Ishikawa (cell line): ENCODE results near the gene LRRC40.

Experiments
- CEBPB ChIP-seq: IDR thresholded peaks from 2 replicates; pipeline ENCODE4 v1.6.1; 2012
- CREB1 ChIP-seq: IDR thresholded peaks from 2 replicates; pipeline ENCODE4 v1.6.1; 2012; ENCODE audit warnings: low read depth
- EGR1 ChIP-seq: IDR thresholded peaks from 2 replicates; pipeline ENCODE4 v1.6.1; 2012
- EP300 ChIP-seq: IDR thresholded peaks from 2 replicates; pipeline ENCODE4 v1.6.1; 2012; ENCODE audit warnings: borderline replicate concordance
- FOXM1 ChIP-seq: IDR thresholded peaks from 2 replicates; pipeline ENCODE4 v1.6.1; 2012; ENCODE audit warnings: low read depth, borderline replicate concordance
- MAX ChIP-seq: IDR thresholded peaks from 2 replicates; pipeline ENCODE4 v1.6.1; 2012
- NFIC ChIP-seq: IDR thresholded peaks from 2 replicates; pipeline ENCODE4 v1.6.1; 2012
- RAD21 ChIP-seq: IDR thresholded peaks from 2 replicates; pipeline ENCODE4 v1.6.1; 2012; ENCODE audit warnings: low read depth
- TAF1 ChIP-seq: IDR thresholded peaks from 2 replicates; pipeline ENCODE4 v1.6.1; 2012; ENCODE audit warnings: low read depth, mild to moderate bottlenecking
- TCF12 ChIP-seq: IDR thresholded peaks from 2 replicates; pipeline ENCODE4 v1.6.1; 2012; ENCODE audit warnings: low read depth
- TEAD4 ChIP-seq: IDR thresholded peaks from 2 replicates; pipeline ENCODE4 v1.6.1; 2012
- YY1 ChIP-seq: IDR thresholded peaks from 2 replicates; pipeline ENCODE4 v1.6.1; 2012; ENCODE audit warnings: low read depth
- TF ChIP-seq, protein P1 (sequence below): IDR thresholded peaks from 2 replicates; pipeline ENCODE4 v1.6.1; 2012
- TF ChIP-seq, protein P2 (sequence below): IDR thresholded peaks from 2 replicates; pipeline ENCODE4 v1.6.1; 2012; ENCODE audit warnings: low read depth, mild to moderate bottlenecking

The LRRC40 gene

DNA sequence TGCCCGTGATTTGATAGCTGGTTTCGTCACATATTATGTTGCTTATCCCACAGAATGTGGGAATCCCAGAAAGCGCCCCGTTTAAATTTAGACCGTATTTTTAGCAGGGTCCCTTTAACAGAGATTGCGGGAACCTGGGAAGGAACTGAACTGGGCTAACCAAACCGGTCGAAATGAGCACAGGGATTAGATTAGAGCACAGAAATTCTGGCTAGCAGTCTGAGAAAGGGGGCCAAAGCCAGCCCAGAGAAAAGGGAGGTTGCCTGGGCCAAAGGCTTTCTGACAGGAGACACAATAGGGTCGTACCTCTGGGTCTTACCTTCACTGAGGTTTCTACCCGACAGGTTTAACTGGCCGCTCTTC, 327 bp downstream of the LRRC40 start:
- TF ChIP-seq EP300, result no peak
- no peak for TF ChIP-seq CEBPB
- TF ChIP-seq, protein P1, sequence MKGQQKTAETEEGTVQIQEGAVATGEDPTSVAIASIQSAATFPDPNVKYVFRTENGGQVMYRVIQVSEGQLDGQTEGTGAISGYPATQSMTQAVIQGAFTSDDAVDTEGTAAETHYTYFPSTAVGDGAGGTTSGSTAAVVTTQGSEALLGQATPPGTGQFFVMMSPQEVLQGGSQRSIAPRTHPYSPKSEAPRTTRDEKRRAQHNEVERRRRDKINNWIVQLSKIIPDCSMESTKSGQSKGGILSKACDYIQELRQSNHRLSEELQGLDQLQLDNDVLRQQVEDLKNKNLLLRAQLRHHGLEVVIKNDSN, result no peak
- TF ChIP-seq, protein P2, sequence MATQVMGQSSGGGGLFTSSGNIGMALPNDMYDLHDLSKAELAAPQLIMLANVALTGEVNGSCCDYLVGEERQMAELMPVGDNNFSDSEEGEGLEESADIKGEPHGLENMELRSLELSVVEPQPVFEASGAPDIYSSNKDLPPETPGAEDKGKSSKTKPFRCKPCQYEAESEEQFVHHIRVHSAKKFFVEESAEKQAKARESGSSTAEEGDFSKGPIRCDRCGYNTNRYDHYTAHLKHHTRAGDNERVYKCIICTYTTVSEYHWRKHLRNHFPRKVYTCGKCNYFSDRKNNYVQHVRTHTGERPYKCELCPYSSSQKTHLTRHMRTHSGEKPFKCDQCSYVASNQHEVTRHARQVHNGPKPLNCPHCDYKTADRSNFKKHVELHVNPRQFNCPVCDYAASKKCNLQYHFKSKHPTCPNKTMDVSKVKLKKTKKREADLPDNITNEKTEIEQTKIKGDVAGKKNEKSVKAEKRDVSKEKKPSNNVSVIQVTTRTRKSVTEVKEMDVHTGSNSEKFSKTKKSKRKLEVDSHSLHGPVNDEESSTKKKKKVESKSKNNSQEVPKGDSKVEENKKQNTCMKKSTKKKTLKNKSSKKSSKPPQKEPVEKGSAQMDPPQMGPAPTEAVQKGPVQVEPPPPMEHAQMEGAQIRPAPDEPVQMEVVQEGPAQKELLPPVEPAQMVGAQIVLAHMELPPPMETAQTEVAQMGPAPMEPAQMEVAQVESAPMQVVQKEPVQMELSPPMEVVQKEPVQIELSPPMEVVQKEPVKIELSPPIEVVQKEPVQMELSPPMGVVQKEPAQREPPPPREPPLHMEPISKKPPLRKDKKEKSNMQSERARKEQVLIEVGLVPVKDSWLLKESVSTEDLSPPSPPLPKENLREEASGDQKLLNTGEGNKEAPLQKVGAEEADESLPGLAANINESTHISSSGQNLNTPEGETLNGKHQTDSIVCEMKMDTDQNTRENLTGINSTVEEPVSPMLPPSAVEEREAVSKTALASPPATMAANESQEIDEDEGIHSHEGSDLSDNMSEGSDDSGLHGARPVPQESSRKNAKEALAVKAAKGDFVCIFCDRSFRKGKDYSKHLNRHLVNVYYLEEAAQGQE, result no peak
- no peak for TF ChIP-seq TAF1
- TF ChIP-seq CREB1, result no peak

- TF ChIP-seq, protein P1, result no peak
- TF ChIP-seq YY1, result no peak
- TF ChIP-seq MAX, result no peak
- no peak for TF ChIP-seq FOXM1
- TF ChIP-seq NFIC, result no peak
- TF ChIP-seq CREB1, result no peak
- TF ChIP-seq, protein P2, result no peak
- TF ChIP-seq TEAD4, result no peak
- TF ChIP-seq EP300, result no peak
These were observed 779 bp downstream of the LRRC40 start for GRCh38 chr1:70204600-70204999.

GRCh38 chr1:70204139-70204538, 1.2 kb downstream of the LRRC40 start:
- TF ChIP-seq FOXM1 (no peak), NFIC (no peak), EP300 (no peak), TAF1 (no peak), RAD21 (no peak), MAX (no peak), CREB1 (no peak), TEAD4 (no peak)
- TF ChIP-seq, protein P1, result no peak

GRCh38 chr1:70202173-70202758, 3.1 kb downstream of the LRRC40 start:
- TF ChIP-seq YY1 (no peak), TCF12 (no peak), FOXM1 (no peak), EGR1 (no peak), EP300 (no peak), NFIC (no peak), TAF1 (no peak), TEAD4 (no peak), CREB1 (no peak), MAX (no peak), RAD21 (no peak)
- TF ChIP-seq, protein P2, result no peak
- TF ChIP-seq, protein P1, result no peak
